ENCODE measurements around the gene MYZAP.

- TF ChIP-seq TEAD1 (CRISPR knock-in tag; IDR thresholded peaks at IDR 0.05) (no peak), GABPA (tag; conservative IDR thresholded peaks at IDR 0.05; ENCODE audit: low read depth) (no peak), RNF2 (IDR thresholded peaks at IDR 0.05) (no peak), POLR2AphosphoS5 (IDR thresholded peaks at IDR 0.05; ENCODE audit: control insufficient read depth, insufficient read depth, low read depth, low read length) (no peak), SP2 (IDR thresholded peaks at IDR 0.05; ENCODE audit: extremely low read depth, low read depth, low read length, poor library complexity, severe bottlenecking) (no peak), NEUROD1 (IDR thresholded peaks at IDR 0.05; ENCODE audit: borderline replicate concordance, low read depth, low read length, partially characterized antibody) (no peak), REST (IDR thresholded peaks at IDR 0.05; ENCODE audit: borderline replicate concordance) (no peak), REST (CRISPR knock-in tag; IDR thresholded peaks at IDR 0.05; ENCODE audit: low read depth) (no peak), ILK (tag; IDR thresholded peaks at IDR 0.05; ENCODE audit: borderline replicate concordance, low read depth) (no peak), SOX6 (IDR thresholded peaks at IDR 0.05) (no peak), CCNT2 (IDR thresholded peaks at IDR 0.05; ENCODE audit: borderline replicate concordance, extremely low read depth, insufficient read length, low read depth, low read length) (no peak), ZNF551 (CRISPR knock-in tag; IDR thresholded peaks at IDR 0.05) (no peak)
Observed at GRCh38 chr15:57582090-57582489, 9.6 kb upstream of the MYZAP start.
